Sigmoid colon (tissue), 4 donors: ENCODE data around the gene TWF2.

Experiments used
- CTCF ChIP-seq, 4 experiments: fragments of 450-650 bp in 3 of 4; fragments of 200-600 bp in 1 of 4; IDR thresholded peaks; one replicate each; pipeline ENCODE4 v1.5.1; 2016 to 2019; ENCODE audit warnings: antibody characterized with exemption in 4 of 4, mild to moderate bottlenecking in 3 of 4, moderate library complexity in 2 of 4
- POLR2AphosphoS5 ChIP-seq, 4 donors: sonication (generic); formaldehyde crosslinking; IDR thresholded peaks; one replicate each; pipeline ENCODE4 v1.6.1; 2017; ENCODE audit warnings: antibody characterized with exemption in 4 of 4

GRCh38 chr3:52281981-52282801 lies 43.2 kb upstream of the TWF2 start:
- TF ChIP-seq POLR2AphosphoS5 (IDR thresholded peaks at IDR 0.05) (no peak), CTCF (IDR thresholded peaks at IDR 0.05) (no peak)
